GM21526 (cell line): ENCODE measurements around the gene ZPLD1.

Experiments used
- ATAC-seq: cut with Tn5 transposase; IDR thresholded peaks from one replicate; pipeline ENCODE4 v1.9.1; 2021; ENCODE audit warnings: moderate library complexity; ENCODE audit not compliant: unreplicated experiment, low FRiP score

Gene ZPLD1

GRCh38 chr3:102464261-102464660 lies 29.4 kb downstream of the ZPLD1 start:
- ATAC-seq: no peak

- ATAC-seq: no peak
These were observed 31.2 kb downstream of the ZPLD1 start for GRCh38 chr3:102466001-102466400.

- ATAC-seq: no peak
These were observed 35.3 kb downstream of the ZPLD1 start for GRCh38 chr3:102470066-102470465.

DNA sequence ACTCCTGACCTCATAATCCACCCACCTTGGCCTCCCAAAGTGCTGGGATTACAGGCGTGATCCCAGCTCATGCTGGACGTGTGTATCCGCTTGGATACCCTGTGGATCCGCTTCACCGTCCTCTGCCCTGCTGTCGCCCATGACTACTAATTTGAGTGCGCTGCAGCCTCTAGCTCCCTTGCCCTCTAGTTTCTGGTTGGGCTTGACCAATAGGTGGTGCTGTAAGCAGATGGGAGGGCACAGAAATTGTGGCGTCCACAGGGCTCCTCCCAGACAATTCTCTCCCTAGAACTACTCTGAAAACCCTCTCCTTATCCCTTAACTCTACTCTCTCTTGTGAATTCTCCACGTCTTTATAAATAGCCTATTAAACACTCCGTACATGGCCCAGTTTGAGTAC lies 36.2 kb downstream of the ZPLD1 start:
- no peak for ATAC-seq

GRCh38 chr3:102471491-102471890 lies 36.7 kb downstream of the ZPLD1 start:
- ATAC-seq: no peak

- ATAC-seq: no peak
These were observed 38.8 kb downstream of the ZPLD1 start for GRCh38 chr3:102473648-102474047.

- no peak for ATAC-seq
These were observed 39.4 kb downstream of the ZPLD1 start for GRCh38 chr3:102474207-102474606.

DNA sequence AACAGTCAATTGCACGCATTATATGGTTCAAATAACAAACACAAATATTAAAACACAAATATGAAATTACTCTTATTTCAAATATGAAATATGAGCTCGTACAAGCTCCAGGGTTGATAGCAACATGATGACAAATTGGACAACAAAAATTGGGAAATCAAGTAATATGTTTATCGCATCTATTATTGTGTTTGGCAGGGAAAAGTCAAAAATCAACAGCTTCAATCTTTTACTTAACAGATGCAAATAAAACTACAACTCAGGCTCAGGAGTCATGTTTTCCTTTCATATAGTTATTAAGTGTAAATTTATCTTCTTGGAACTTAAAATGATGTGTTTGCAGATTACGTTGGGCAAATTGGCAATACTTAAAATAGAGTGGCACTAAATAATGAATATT lies 41.4 kb downstream of the ZPLD1 start:
- no peak for ATAC-seq

GRCh38 chr3:102478160-102478559 lies 43.3 kb downstream of the ZPLD1 start:
- no peak for ATAC-seq

- ATAC-seq: no peak
These were observed 45.3 kb downstream of the ZPLD1 start for GRCh38 chr3:102480139-102480538.

DNA sequence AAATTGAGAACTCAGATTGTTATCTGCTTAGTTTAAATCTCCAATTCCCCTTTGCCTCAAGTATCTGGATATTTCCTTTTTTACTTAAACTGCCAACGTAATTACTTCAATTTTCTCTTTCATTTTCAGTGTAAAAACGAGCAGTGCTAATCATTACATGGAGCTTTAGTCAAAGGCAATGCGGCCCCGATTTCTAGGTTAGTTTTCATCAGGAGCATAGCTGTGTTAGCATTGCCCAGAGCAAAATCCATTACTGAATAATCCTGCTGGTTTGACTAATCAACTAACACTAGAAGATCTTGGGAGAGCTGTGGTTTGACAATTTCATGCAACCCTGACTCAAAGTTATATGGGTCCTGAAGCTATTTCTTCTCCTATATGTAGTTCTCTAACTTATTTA lies 46.2 kb downstream of the ZPLD1 start:
- no peak for ATAC-seq

- ATAC-seq: no peak
These were observed 48.7 kb downstream of the ZPLD1 start for GRCh38 chr3:102483556-102483955.

DNA sequence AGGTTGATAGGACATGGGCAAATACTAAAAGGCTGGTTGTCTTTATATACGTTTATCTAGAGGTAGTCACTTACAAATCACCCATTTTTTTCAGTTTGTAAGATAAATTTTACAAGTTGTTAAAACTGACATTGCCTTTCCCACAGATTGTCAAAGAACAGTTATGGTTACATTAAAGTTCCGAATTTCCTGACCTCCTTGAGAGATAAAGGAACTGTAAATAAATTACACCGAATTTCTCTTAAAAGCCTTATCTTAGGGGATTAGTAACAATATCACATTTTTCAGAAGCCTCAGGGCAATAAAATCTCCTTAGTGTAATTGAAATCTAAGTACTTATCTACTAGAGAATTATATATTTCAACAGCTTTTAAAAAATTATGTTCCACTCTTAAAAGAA lies 49.5 kb downstream of the ZPLD1 start:
- no peak for ATAC-seq

GRCh38 chr3:102485701-102486100 lies 50.9 kb downstream of the ZPLD1 start:
- no peak for ATAC-seq

DNA sequence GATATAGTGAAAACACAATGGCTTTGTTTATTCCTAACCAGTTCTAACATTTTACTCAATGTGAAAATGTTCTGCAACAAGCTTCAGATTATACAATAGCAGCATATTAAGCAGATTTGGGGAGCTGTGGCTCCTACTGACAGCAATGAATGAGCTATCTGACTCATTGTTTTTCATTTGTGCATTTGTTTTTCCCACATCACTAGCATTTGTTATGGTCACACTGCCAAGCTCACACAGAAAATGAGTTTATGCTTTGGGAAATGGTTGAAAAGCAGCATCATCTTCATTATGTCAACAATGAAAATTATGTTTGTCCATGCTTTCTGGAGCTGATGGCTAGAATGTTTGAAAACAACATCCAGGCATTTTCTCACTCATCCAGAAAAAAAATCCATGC lies 53.5 kb downstream of the ZPLD1 start:
- ATAC-seq: no peak

DNA sequence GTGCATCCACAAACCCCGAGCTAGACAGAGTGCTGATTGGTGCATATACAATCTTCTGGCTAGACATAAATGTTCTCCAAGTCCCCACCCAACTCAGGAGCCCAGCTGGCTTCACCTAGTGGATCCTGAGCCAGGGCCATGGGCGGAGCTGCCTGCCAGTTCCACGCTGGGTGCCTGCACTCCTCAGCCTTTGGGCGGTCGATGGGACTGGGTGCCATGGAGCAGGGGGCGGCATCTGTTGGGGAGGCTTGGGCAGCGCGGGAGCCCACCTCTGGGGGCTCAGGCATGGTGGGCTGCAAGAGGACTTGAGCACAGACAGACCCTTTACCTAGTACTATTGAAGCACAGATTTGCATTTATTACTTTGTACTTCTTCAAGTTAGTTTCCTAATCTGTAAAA lies 57.5 kb downstream of the ZPLD1 start:
- no peak for ATAC-seq

DNA sequence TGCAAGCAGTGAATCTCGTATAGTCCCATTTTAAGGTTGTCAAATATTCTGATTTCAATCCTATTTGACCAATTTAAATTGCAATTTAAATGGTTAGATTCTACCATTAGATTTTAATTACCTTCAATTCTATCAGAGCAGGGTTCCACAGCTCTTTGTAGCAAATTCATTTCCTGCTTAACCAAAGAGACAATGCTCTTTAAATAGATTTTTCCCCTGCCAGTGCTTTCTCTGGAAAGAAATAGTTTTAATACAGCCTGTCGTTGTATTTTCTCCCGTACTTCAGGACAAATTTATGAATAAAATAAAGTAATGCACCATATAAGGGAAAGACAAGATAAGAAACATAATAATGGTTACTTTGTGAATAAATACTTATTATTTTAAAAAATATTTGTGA lies 62.8 kb downstream of the ZPLD1 start:
- ATAC-seq: no peak

DNA sequence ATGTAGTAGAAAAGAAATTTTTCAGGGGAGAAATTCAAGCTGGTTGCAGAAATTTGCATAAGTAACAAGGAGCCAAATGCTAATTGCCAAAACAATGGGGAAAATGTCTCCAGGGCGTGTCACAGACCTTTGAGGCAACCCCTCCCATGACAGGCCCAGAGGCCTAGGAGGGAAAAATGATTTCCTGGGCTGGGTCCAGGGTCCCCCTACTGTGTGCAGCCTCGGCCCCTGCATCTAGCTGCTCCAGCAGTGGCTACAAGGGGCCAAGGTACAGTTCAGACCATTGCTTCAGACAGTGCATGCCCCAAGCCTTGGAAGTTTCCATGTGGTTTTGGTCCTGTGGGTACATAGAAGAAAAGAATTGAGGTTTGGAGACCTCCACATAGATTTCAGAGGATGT lies 70.7 kb downstream of the ZPLD1 start:
- no peak for ATAC-seq

DNA sequence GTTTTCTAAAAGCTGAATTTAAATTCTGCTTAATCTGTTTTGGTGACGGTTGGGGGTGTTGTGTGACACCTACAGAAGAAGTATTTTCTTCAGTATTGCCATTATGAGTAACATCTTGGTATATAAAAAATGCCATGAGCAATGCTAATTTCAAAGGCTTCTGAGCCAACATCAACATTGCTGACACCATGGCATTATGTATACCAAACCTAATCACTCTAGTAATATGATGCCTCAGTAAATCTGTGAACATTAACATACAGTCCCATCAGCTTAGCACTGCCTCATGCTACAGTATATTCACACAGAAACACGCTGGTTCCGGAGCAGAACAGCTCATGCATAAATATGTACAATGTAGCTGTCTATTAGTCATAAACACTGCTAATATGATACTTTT lies 75.8 kb downstream of the ZPLD1 start:
- no peak for ATAC-seq

GRCh38 chr3:102511168-102511567 lies 76.4 kb downstream of the ZPLD1 start:
- ATAC-seq: no peak

DNA sequence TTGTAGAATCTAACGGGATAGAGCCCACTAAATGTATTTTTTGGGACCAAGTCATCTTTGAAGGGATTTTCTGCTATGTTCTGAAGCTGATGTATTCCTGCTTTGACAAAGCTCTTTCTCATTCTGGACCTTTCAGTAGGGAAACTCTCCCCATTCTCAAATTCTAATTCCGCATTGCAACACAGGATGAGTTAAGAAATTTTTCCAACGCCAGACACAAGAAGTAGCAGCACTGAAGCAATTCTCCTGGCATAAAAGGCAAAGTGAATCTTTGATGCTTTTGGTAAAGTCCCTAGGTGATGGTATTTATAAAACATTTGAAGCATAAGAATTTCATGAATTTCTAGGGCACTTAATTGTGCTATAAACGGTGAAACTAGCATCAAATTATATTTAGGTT lies 76.8 kb downstream of the ZPLD1 start:
- no peak for ATAC-seq

DNA sequence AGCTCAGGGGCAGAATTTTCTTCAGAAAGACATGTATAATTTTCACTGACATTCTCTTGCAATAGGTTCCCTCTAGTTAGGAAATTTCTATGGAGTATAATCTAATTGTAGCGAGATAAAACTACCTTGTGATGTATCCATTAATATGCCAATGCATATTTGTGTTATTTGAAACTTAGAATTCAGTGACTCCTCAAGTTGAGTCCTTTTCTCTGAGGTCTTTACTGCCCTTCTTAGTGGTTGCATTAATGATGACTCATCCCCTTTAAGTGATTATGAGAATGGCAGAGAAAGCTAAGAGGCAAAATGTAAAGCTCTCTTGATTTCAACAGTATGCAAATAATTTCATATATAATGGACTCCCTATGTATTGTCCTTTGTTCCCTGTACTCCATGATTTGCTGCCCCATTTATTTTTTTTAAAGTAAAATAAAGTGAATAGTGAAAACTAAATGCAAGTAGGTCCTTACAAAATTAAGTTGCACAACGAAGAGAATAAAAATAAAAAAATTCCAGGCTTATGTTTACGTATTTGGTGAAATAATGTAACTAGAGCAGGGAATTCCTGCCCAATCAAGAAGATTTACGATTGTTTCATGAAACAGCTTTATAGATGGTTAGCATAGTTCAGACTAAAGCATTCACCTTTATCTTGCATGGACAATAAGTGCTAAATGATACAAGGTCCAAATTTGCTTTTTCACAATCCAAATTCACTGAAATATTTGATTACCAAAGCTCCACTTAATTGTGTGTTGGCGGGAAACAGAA lies 78.1 kb downstream of the ZPLD1 start:
- no peak for ATAC-seq

GRCh38 chr3:102514241-102514640 lies 79.4 kb downstream of the ZPLD1 start:
- ATAC-seq: no peak
